GM12865 (cell line): ENCODE results near the gene CCDC148.

Source experiments
- DNase-seq: peaks from one replicate; pipeline ENCODE4 v3.0.0; 2010; ENCODE audit warnings: low read depth
- H3K4me3 ChIP-seq: 2 replicates; pipeline ENCODE4 v1.5.1; 2011; ENCODE audit warnings: mild to moderate bottlenecking, low read depth, low read length, control low read depth
- CTCF ChIP-seq: IDR thresholded peaks from 2 replicates; pipeline ENCODE4 v1.5.1; 2011; ENCODE audit warnings: low read length, control low read depth, low read depth, inconsistent platforms; ENCODE audit not compliant: insufficient read depth; ENCODE audit errors: missing control alignments

CCDC148 gene

DNA sequence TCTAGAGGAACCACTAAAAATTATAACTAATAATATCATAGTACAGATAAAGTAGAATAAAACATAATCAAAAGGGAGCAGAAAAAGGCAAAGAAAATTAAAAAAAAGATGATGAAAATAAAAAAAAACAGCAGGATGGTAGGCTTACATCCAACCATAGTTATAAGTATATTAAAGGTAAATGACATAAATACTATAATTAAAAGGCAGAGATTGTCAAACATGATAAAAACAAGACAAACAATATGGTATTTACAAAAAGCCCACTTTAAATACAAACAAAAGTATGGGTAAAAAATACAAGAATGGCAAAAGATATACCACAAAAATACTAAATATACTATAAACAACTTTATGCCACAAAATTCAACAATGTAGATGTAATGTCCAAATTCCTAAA is 24.4 kb downstream of the CCDC148 start:
- TF ChIP-seq CTCF, result no peak
- no peak overlapping the region for H3K4me3 ChIP-seq
- no peak for DNase-seq

GRCh38 chr2:158414538-158414937 is 42.0 kb downstream of the CCDC148 start:
- DNase-seq, result no peak
- no peak for TF ChIP-seq CTCF
- no peak overlapping the region for H3K4me3 ChIP-seq

GRCh38 chr2:158413581-158413980 is 43.0 kb downstream of the CCDC148 start:
- TF ChIP-seq CTCF, result no peak
- no peak overlapping the region for H3K4me3 ChIP-seq
- DNase-seq, result no peak

DNA sequence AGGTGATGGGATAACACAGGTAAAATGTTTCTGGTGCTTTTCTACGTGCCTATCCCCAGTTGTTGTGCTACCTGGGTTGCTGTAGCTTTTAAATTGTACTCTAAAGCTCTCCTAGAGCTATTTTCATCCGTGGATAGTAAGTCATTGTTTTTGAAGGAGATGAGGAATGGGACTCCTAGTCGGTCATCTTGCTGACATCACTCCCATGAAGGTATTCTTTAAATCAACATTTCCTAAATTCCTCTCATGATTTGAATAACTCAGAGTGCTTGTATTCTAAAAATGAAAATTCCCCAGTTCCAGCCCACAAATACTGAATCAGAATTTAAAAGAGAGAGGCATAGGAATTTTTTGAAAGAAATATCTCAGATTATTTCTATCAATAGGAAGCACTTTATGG is 44.3 kb downstream of the CCDC148 start:
- no peak for TF ChIP-seq CTCF
- H3K4me3 ChIP-seq, result no peak overlapping the region
- no peak for DNase-seq

- no peak for DNase-seq
- no peak for TF ChIP-seq CTCF
- no peak overlapping the region for H3K4me3 ChIP-seq
Measured at GRCh38 chr2:158411748-158412147, 44.8 kb downstream of the CCDC148 start.

GRCh38 chr2:158410132-158410531 is 46.4 kb downstream of the CCDC148 start:
- TF ChIP-seq CTCF, result no peak
- DNase-seq, result no peak
- no peak overlapping the region for H3K4me3 ChIP-seq

GRCh38 chr2:158407031-158407430 is 49.5 kb downstream of the CCDC148 start:
- no peak for TF ChIP-seq CTCF
- DNase-seq, result no peak
- H3K4me3 ChIP-seq, result no peak overlapping the region
